SK-N-SH treated with all-trans-retinoic acid at 6 μM for 48 hours (cell line): Measurements from ENCODE around the gene SPCS2.

ENCODE experiments used
- ATAC-seq: fragments of 200-7000 bp; cut with Tn5 transposase; 3 replicates; pipeline ENCODE4 v1.9.1; 2020; ENCODE audit warnings: mild to moderate bottlenecking, moderate library complexity
- ARNTL ChIP-seq: fragments of 450-650 bp; formaldehyde crosslinking; IDR thresholded peaks from 2 replicates; pipeline ENCODE4 v1.5.0; 2020; ENCODE audit warnings: low read depth, mild to moderate bottlenecking, moderate library complexity, borderline replicate concordance
- BACH2 ChIP-seq: fragments of 250-450 bp; sonication (Bioruptor Pico); IDR thresholded peaks from 2 replicates; pipeline ENCODE4 v1.9.0; 2021; ENCODE audit warnings: mild to moderate bottlenecking, borderline replicate concordance
- CSDC2 ChIP-seq: fragments of 250-450 bp; sonication (Bioruptor Pico); IDR thresholded peaks from 2 replicates; pipeline ENCODE4 v1.5.0; 2020; ENCODE audit warnings: mild to moderate bottlenecking, moderate library complexity
- ESRRG ChIP-seq: fragments of 250-450 bp; sonication (Bioruptor Pico); IDR thresholded peaks from 2 replicates; pipeline ENCODE4 v1.6.1; 2021; ENCODE audit warnings: mild to moderate bottlenecking
- GLIS3 ChIP-seq: fragments of 250-450 bp; sonication (Bioruptor Pico); IDR thresholded peaks from 2 replicates; pipeline ENCODE4 v1.5.0; 2020; ENCODE audit warnings: mild to moderate bottlenecking, moderate library complexity
- ISL1 ChIP-seq: fragments of 250-450 bp; sonication (Bioruptor Pico); IDR thresholded peaks from 2 replicates; pipeline ENCODE4 v2.1.2; 2022; ENCODE audit warnings: mild to moderate bottlenecking, moderate library complexity
- OSR1 ChIP-seq: fragments of 250-450 bp; sonication (Bioruptor Pico); IDR thresholded peaks from 2 replicates; pipeline ENCODE4 v1.8.0; 2022; ENCODE audit warnings: moderate library complexity, mild to moderate bottlenecking, inconsistent platforms
- POU6F1 ChIP-seq: fragments of 250-450 bp; sonication (Bioruptor Pico); IDR thresholded peaks from 2 replicates; pipeline ENCODE4 v1.8.0; 2021; ENCODE audit warnings: low read depth, mild to moderate bottlenecking, moderate library complexity, borderline replicate concordance
- PPARA ChIP-seq: fragments of 250-450 bp; sonication (Bioruptor Pico); IDR thresholded peaks from 2 replicates; pipeline ENCODE4 v1.5.0; 2020; ENCODE audit warnings: mild to moderate bottlenecking, borderline replicate concordance
- RARB ChIP-seq: fragments of 250-450 bp; sonication (Bioruptor Pico); IDR thresholded peaks from 2 replicates; pipeline ENCODE4 v1.8.0; 2021; ENCODE audit warnings: mild to moderate bottlenecking, moderate library complexity
- SNAI2 ChIP-seq: fragments of 250-450 bp; sonication (Bioruptor Pico); IDR thresholded peaks from 2 replicates; pipeline ENCODE4 v1.5.0; 2020; ENCODE audit warnings: mild to moderate bottlenecking, moderate library complexity
- TCF4 ChIP-seq: fragments of 250-450 bp; sonication (Bioruptor Pico); IDR thresholded peaks from 2 replicates; pipeline ENCODE4 v1.8.0; 2021; ENCODE audit warnings: mild to moderate bottlenecking, moderate library complexity, borderline replicate concordance
- TSHZ2 ChIP-seq: fragments of 250-450 bp; sonication (Bioruptor Pico); IDR thresholded peaks from 2 replicates; pipeline ENCODE4 v1.5.0; 2020; ENCODE audit warnings: mild to moderate bottlenecking, moderate library complexity
- ZC3H10 ChIP-seq: fragments of 250-450 bp; sonication (Bioruptor Pico); IDR thresholded peaks from 2 replicates; pipeline ENCODE4 v1.5.1; 2021; ENCODE audit warnings: mild to moderate bottlenecking, moderate library complexity
- ZFP30 ChIP-seq: fragments of 450-650 bp; formaldehyde crosslinking; IDR thresholded peaks from 2 replicates; pipeline ENCODE4 v1.5.0; 2022; ENCODE audit warnings: mild to moderate bottlenecking, moderate library complexity
- ZNF565 ChIP-seq: fragments of 450-650 bp; formaldehyde crosslinking; conservative IDR thresholded peaks from 2 replicates; pipeline ENCODE4 v1.5.0; 2020; ENCODE audit warnings: low read depth, mild to moderate bottlenecking, moderate library complexity
- ZNF70 ChIP-seq: fragments of 450-650 bp; formaldehyde crosslinking; IDR thresholded peaks from 2 replicates; pipeline ENCODE4 v1.5.0; 2020; ENCODE audit warnings: mild to moderate bottlenecking, moderate library complexity
- ZNF8 ChIP-seq: fragments of 450-650 bp; formaldehyde crosslinking; IDR thresholded peaks from 2 replicates; pipeline ENCODE4 v1.5.0; 2020; ENCODE audit warnings: mild to moderate bottlenecking, moderate library complexity
- TF ChIP-seq, protein P1 (sequence below): fragments of 250-450 bp; sonication (Bioruptor Pico); IDR thresholded peaks from 2 replicates; pipeline ENCODE4 v1.8.0; 2020; ENCODE audit warnings: mild to moderate bottlenecking, moderate library complexity, borderline replicate concordance
- TF ChIP-seq, protein P2 (sequence below): fragments of 250-450 bp; sonication (Bioruptor Pico); IDR thresholded peaks from 2 replicates; pipeline ENCODE4 v1.5.1; 2020; ENCODE audit warnings: low read depth, mild to moderate bottlenecking, moderate library complexity

The SPCS2 gene

DNA sequence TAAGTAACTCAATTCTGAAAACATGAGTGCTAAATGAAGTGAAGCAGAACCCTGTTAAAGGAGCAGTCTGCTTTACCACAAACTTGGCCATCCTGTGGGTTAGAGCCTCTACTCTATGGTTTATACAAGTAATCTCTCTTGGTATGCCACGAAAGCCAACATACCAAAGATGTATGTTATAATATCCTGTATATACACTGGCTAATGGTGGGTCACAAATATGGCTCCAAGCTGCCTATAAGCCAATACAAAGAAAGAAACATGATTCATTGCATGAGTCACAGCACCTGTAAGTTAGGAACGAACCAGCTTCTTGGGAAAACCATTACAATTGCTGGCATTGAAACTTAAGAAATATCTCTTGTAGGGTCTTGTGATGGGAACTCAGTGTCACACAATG is 16.3 kb upstream of the SPCS2 start:
- ATAC-seq: no peak; the same call in 2 of the 3 replicates
- TF ChIP-seq RARB (CRISPR knock-in tag) (no peak), SNAI2 (no peak), POU6F1 (CRISPR knock-in tag) (no peak), GLIS3 (CRISPR knock-in tag) (no peak), OSR1 (no peak), ARNTL (no peak), ESRRG (no peak), ZNF565 (CRISPR knock-in tag) (no peak), ZC3H10 (no peak), TCF4 (no peak), PPARA (CRISPR knock-in tag) (no peak), TSHZ2 (CRISPR knock-in tag) (no peak), CSDC2 (no peak), BACH2 (CRISPR knock-in tag) (no peak), ZNF70 (CRISPR knock-in tag) (no peak)
- TF ChIP-seq, protein P1, sequence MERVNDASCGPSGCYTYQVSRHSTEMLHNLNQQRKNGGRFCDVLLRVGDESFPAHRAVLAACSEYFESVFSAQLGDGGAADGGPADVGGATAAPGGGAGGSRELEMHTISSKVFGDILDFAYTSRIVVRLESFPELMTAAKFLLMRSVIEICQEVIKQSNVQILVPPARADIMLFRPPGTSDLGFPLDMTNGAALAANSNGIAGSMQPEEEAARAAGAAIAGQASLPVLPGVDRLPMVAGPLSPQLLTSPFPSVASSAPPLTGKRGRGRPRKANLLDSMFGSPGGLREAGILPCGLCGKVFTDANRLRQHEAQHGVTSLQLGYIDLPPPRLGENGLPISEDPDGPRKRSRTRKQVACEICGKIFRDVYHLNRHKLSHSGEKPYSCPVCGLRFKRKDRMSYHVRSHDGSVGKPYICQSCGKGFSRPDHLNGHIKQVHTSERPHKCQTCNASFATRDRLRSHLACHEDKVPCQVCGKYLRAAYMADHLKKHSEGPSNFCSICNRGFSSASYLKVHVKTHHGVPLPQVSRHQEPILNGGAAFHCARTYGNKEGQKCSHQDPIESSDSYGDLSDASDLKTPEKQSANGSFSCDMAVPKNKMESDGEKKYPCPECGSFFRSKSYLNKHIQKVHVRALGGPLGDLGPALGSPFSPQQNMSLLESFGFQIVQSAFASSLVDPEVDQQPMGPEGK (CRISPR knock-in tag): no peak
- TF ChIP-seq, protein P2, sequence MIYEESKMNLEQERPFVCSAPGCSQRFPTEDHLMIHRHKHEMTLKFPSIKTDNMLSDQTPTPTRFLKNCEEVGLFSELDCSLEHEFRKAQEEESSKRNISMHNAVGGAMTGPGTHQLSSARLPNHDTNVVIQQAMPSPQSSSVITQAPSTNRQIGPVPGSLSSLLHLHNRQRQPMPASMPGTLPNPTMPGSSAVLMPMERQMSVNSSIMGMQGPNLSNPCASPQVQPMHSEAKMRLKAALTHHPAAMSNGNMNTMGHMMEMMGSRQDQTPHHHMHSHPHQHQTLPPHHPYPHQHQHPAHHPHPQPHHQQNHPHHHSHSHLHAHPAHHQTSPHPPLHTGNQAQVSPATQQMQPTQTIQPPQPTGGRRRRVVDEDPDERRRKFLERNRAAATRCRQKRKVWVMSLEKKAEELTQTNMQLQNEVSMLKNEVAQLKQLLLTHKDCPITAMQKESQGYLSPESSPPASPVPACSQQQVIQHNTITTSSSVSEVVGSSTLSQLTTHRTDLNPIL (CRISPR knock-in tag): no peak

- TF ChIP-seq POU6F1 (CRISPR knock-in tag) (no peak), ZNF8 (CRISPR knock-in tag) (no peak), TCF4 (no peak), SNAI2 (no peak), RARB (CRISPR knock-in tag) (no peak), ZFP30 (no peak), OSR1 (no peak), ISL1 (CRISPR knock-in tag) (no peak), GLIS3 (CRISPR knock-in tag) (no peak)
- TF ChIP-seq, protein P1 (CRISPR knock-in tag): no peak
- TF ChIP-seq, all 23 proteins: peak for 0
- ATAC-seq: no peak
These were observed 15.3 kb upstream of the SPCS2 start for GRCh38 chr11:74933765-74934164.

- no peak for ATAC-seq
- no peak for TF ChIP-seq ISL1 (CRISPR knock-in tag)
- TF ChIP-seq, all 23 proteins: peak for 0
These were observed 13.8 kb upstream of the SPCS2 start for GRCh38 chr11:74935285-74935684.
